Measurements from ENCODE around the gene DSG2.

Gene DSG2

GRCh38 chr18:31575515-31576257 is 77.7 kb downstream of the DSG2 start:
- H3K27ac ChIP-seq (ENCODE audit: low read depth, low read length, poor library complexity, severe bottlenecking) = no peak overlapping the region
- H3K4me2 ChIP-seq (ENCODE audit: low read length) = no peak overlapping the region

DNA sequence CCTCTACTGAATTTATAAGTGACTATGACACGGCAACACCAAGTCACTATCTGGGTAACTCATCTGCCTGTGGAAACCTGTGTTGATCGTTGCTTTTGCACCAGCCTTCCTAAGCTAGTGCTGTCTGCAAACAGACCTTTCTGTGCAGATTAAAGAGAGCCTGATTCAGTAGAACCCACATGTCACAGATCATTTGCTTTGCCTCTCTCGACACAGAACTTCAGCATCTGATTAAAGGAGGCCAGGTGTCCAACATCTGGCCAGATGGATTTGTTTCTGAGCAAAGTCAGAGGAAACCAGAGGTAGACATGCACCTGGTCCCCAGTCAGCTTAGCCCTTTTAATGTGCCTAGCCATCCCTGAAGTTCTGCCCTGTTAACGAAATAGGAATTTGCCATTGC is 78.7 kb downstream of the DSG2 start:
- Histone ChIP-seq H3K9me3 (ENCODE audit: low read length) (no peaks in the 10 kb centered on the region), H3K9me2 (ENCODE audit: low read depth, low read length) (no peaks in the 10 kb centered on the region), H3F3A (ENCODE audit: insufficient read depth, low read length) (no peaks in the 10 kb centered on the region), H3K27ac (ENCODE audit: low read depth, low read length, poor library complexity, severe bottlenecking) (no peak overlapping the region), H4K20me1 (ENCODE audit: insufficient read depth, low read length) (no peaks in the 10 kb centered on the region), H3K4me1 (ENCODE audit: insufficient read depth, low read length, severe bottlenecking) (no peaks in the 10 kb centered on the region), H3K27me3 (ENCODE audit: insufficient read depth, low read length) (no peaks in the 10 kb centered on the region), H2AFZ (ENCODE audit: low read length) (no peak overlapping the region), H3K4me3 (ENCODE audit: low read depth, low read length, poor library complexity, severe bottlenecking) (no peak overlapping the region), H3K36me3 (ENCODE audit: insufficient read depth, low read length) (no peaks in the 10 kb centered on the region), H3K79me2 (ENCODE audit: insufficient read depth, low read length) (no peaks in the 10 kb centered on the region), H3K4me2 (ENCODE audit: low read length) (no peak overlapping the region), H3K9ac (ENCODE audit: low read length) (no peak overlapping the region)
- no peak for TF ChIP-seq CTCF (IDR thresholded peaks at IDR 0.05; ENCODE audit: low read length)
- TF ChIP-seq EZH2 (IDR thresholded peaks at IDR 0.05; ENCODE audit: borderline replicate concordance, low read length) = no peak

More at GRCh38 chr18:31575515-31576257, 77.7 kb downstream of the DSG2 start:
- Histone ChIP-seq H3K4me3 (ENCODE audit: low read depth, low read length, poor library complexity, severe bottlenecking) (no peak overlapping the region), H3K4me1 (ENCODE audit: insufficient read depth, low read length, severe bottlenecking) (no peaks in the 10 kb centered on the region), H3K79me2 (ENCODE audit: insufficient read depth, low read length) (no peaks in the 10 kb centered on the region), H3K27me3 (ENCODE audit: insufficient read depth, low read length) (no peaks in the 10 kb centered on the region), H4K20me1 (ENCODE audit: insufficient read depth, low read length) (no peaks in the 10 kb centered on the region), H3K9me2 (ENCODE audit: low read depth, low read length) (no peaks in the 10 kb centered on the region), H2AFZ (ENCODE audit: low read length) (no peak overlapping the region), H3K9ac (ENCODE audit: low read length) (no peak overlapping the region), H3K9me3 (ENCODE audit: low read length) (no peaks in the 10 kb centered on the region), H3F3A (ENCODE audit: insufficient read depth, low read length) (no peaks in the 10 kb centered on the region), H3K36me3 (ENCODE audit: insufficient read depth, low read length) (no peaks in the 10 kb centered on the region)
- TF ChIP-seq CTCF (IDR thresholded peaks at IDR 0.05; ENCODE audit: low read length) (no peak), EZH2 (IDR thresholded peaks at IDR 0.05; ENCODE audit: borderline replicate concordance, low read length) (no peak)

DNA sequence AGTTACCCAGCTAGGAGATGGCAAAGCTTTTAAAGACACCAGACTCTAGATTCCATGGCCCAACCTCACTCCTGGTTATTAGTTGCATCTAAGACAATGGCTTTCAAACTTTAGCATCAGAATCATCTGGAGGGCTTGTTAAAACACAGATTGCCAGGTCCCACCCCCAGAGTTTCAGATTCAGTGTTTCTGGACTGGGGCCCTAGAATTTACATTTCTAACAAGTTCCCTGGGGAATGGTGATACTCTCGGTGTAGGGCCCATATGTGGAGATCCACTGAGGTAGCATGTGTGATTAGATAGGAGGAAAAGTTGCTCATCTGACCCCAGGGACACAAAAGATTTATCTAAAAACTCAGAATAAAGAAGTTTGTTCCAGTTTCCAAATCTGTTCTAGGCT is 79.2 kb downstream of the DSG2 start:
- Histone ChIP-seq H3K4me2 (ENCODE audit: low read length) (no peak overlapping the region), H3K9me2 (ENCODE audit: low read depth, low read length) (no peaks in the 10 kb centered on the region), H3K9me3 (ENCODE audit: low read length) (no peaks in the 10 kb centered on the region), H3K27me3 (ENCODE audit: insufficient read depth, low read length) (no peaks in the 10 kb centered on the region), H3K27ac (ENCODE audit: low read depth, low read length, poor library complexity, severe bottlenecking) (no peak overlapping the region), H4K20me1 (ENCODE audit: insufficient read depth, low read length) (no peaks in the 10 kb centered on the region), H3K9ac (ENCODE audit: low read length) (no peak overlapping the region), H3K4me3 (ENCODE audit: low read depth, low read length, poor library complexity, severe bottlenecking) (no peak overlapping the region), H3K36me3 (ENCODE audit: insufficient read depth, low read length) (no peaks in the 10 kb centered on the region), H3F3A (ENCODE audit: insufficient read depth, low read length) (no peaks in the 10 kb centered on the region), H3K4me1 (ENCODE audit: insufficient read depth, low read length, severe bottlenecking) (no peaks in the 10 kb centered on the region), H3K79me2 (ENCODE audit: insufficient read depth, low read length) (no peaks in the 10 kb centered on the region), H2AFZ (ENCODE audit: low read length) (no peak overlapping the region)
- no peak for TF ChIP-seq CTCF (IDR thresholded peaks at IDR 0.05; ENCODE audit: low read length)
- no peak for TF ChIP-seq EZH2 (IDR thresholded peaks at IDR 0.05; ENCODE audit: borderline replicate concordance, low read length)

Data from OCI-LY1 (cell line).